GM18861 (cell line): ENCODE results near the gene TCF12.
"Not testable (repeated sequence)": the region's sequence is repeated elsewhere in the genome, so short reads cannot be mapped to it uniquely, and the experiment has no call there.

Experiments
- ATAC-seq: cut with Tn5 transposase; IDR thresholded peaks from one replicate; pipeline ENCODE4 v1.9.1; 2021; ENCODE audit not compliant: unreplicated experiment

The TCF12 gene

GRCh38 chr15:57086857-57087427 is 168.5 kb downstream of the TCF12 start:
- no peak for ATAC-seq

GRCh38 chr15:57089815-57090495 is 171.5 kb downstream of the TCF12 start:
- no peak for ATAC-seq

DNA sequence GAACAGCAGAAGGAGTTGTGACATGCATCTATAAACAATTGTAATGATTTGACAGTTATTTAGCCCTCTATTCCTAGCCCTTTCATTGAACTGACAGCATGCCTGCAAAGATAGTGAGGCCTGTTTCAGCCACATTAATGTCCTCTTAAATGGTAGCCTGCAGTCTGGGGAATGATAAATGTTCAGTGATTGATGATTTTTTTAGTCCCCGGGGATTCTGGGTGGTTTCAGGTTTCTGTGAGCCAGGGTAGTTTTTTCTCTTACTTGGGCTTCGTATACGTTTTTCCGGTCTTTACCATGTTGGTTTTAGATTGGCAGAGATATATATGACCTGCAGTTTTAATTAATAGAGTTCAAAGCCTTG is 172.0 kb downstream of the TCF12 start:
- no peak for ATAC-seq

- ATAC-seq = no peak
Observed at GRCh38 chr15:57091636-57092035, 173.2 kb downstream of the TCF12 start.

DNA sequence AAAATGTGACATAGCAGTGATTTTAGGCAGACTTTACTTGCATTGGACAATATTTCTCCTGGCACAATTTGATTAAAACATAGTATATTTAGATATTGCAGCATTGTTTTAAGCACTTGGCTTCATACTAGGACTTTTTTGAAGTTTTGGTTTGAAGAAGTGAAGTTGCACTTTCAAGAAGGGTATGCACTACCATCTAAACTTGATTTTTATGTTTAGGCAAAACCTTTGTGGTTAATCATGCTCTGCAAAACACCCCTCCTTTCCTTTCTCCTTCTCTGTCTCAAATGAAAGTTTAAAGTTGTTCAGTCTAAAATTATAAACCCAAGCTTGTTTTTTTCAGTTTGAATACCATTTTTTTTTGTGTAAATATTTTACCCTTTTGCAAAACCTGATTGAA is 173.8 kb downstream of the TCF12 start:
- no peak for ATAC-seq

- ATAC-seq = no peak
Observed at GRCh38 chr15:57094321-57095257, 176.1 kb downstream of the TCF12 start.

DNA sequence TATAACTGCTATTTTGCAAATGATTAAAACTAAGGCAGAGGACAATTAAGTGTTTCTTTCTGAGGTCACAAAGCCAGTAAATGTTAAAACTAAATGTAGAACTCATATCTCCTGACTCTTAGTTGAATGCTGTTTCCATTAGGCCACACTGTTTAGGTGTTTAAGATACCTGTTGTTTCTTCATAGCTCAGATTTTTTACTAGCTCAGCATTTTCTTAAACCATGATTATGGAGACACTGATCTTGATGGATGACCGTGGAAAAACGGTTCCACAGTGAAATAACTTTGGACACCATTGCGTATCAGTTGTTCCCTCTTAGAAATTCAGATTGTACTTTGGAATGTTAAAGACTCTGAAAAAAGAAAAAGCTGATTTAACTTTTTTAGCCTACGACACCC is 177.5 kb downstream of the TCF12 start:
- ATAC-seq = no peak

GRCh38 chr15:57097246-57097645 is 178.8 kb downstream of the TCF12 start:
- ATAC-seq = no peak

- ATAC-seq = not testable (repeated sequence)
Observed at GRCh38 chr15:57097919-57098543, 179.6 kb downstream of the TCF12 start.

GRCh38 chr15:57098896-57099295 is 180.5 kb downstream of the TCF12 start:
- ATAC-seq = no peak

- no peak for ATAC-seq
Observed at GRCh38 chr15:57100136-57100539, 181.7 kb downstream of the TCF12 start.

GRCh38 chr15:57102858-57103257 is 184.4 kb downstream of the TCF12 start:
- no peak for ATAC-seq

DNA sequence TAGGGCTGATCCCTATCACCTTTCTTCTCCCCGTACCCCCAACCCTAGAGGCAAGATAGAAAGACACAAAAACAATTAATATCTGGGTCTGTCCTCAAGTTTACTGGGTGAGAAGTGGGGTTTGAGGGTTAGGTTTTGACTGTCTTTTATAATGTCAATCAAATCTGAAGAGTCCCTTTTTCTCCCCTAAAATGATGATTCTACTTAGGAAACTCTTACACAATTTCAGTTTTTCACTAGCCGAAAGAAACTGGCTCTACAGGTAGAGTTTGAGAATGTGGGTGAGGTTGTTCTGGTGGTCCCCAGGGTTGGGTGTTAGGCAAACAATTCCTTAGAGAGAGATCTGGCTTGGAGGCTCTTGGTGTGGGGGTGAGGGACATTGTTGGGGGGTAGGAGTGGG is 189.9 kb downstream of the TCF12 start:
- ATAC-seq = no peak

- ATAC-seq = no peak
Observed at GRCh38 chr15:57109005-57109404, 190.6 kb downstream of the TCF12 start.

- no peak for ATAC-seq
Observed at GRCh38 chr15:57111002-57111401, 192.6 kb downstream of the TCF12 start.

GRCh38 chr15:57112178-57112577 is 193.7 kb downstream of the TCF12 start:
- ATAC-seq = no peak

DNA sequence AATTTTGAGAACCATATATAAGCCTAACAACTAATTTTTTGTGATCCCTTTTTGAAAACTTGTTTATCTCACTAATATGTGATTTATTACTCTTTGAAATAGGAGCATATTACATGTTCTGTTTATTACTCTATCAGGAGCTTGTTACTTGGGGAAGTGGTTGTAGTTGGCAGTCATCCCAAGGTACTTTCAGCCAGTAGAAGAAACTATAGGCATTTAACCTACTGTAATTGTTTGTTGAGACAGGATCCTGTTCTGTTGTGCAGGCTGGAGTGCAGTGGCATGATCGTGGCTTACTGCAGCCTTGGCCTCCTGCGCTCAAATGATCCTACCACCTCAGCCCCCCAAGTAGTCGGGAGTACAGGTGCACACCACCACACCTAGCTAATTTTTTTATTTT is 195.6 kb downstream of the TCF12 start:
- no peak for ATAC-seq

- ATAC-seq = no peak
Observed at GRCh38 chr15:57118013-57118799, 199.8 kb downstream of the TCF12 start.

DNA sequence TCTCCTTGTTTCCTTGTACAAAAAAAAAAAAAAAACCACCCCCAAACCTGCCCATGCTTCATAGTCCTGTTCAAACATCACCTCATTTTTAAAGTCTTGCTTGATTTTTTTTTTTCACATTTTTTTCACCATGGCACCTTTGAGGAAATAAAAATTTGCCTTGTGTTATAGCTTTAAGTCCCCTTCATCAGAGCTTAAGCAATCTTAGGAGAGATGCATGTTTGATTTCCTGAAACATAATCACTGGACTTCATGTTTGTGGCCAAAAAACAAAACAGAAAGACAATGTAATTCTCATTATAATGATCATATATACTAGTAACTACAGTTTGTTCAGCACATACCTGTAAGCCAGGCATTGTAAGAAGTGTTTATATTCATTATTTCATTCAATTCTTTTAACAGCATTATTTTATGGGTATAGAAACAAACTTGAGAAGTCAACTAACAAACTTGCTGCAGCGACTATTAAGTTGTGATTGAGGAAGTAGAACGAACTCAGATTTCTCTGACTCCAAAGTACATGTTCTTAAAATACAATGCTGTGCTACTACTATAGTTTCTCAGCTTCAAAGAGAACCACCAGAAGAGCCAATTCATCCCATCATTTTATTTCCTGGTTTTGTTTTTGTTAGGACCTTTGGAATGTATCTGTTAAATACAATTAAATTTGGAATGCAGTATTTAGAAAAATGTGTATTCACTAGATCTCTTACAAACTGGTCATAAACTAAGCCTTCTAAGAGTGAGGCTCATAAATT is 203.8 kb downstream of the TCF12 start:
- ATAC-seq = no peak

- ATAC-seq = no peak
Observed at GRCh38 chr15:57124036-57124435, 205.6 kb downstream of the TCF12 start.
